Effector CD4-positive, alpha-beta T cell (primary cell): ENCODE results near the gene SMYD3.

ENCODE experiments used
- DNase-seq: peaks from one replicate; pipeline ENCODE4 v3.0.0-alpha.2; 2020

SMYD3 gene

GRCh38 chr1:246139745-246140182 is 367.3 kb downstream of the SMYD3 start:
- no peak for DNase-seq

GRCh38 chr1:246138781-246139180 is 368.3 kb downstream of the SMYD3 start:
- no peak for DNase-seq

GRCh38 chr1:246136477-246136876 is 370.6 kb downstream of the SMYD3 start:
- no peak for DNase-seq

GRCh38 chr1:246134789-246135188 is 372.3 kb downstream of the SMYD3 start:
- DNase-seq, result no peak

GRCh38 chr1:246131095-246131494 is 376.0 kb downstream of the SMYD3 start:
- no peak for DNase-seq

- no peak for DNase-seq
Observed at GRCh38 chr1:246128494-246129069, 378.5 kb downstream of the SMYD3 start.

- no peak for DNase-seq
Observed at GRCh38 chr1:246126580-246126979, 380.5 kb downstream of the SMYD3 start.

GRCh38 chr1:246122071-246122470 is 385.0 kb downstream of the SMYD3 start:
- DNase-seq, result no peak

- DNase-seq, result no peak
Observed at GRCh38 chr1:246121533-246121932, 385.5 kb downstream of the SMYD3 start.

- DNase-seq, result peak; percentile 22
Observed at GRCh38 chr1:246117066-246117791, 389.9 kb downstream of the SMYD3 start.

GRCh38 chr1:246114369-246114768 is 392.7 kb downstream of the SMYD3 start:
- DNase-seq, result no peak

- DNase-seq, result no peak
Observed at GRCh38 chr1:246113555-246114095, 393.5 kb downstream of the SMYD3 start.

GRCh38 chr1:246111570-246111969 is 395.5 kb downstream of the SMYD3 start:
- no peak for DNase-seq

- DNase-seq, result no peak
Observed at GRCh38 chr1:246110343-246111219, 396.5 kb downstream of the SMYD3 start.

- DNase-seq, result no peak
Observed at GRCh38 chr1:246108278-246108925, 398.7 kb downstream of the SMYD3 start.

- DNase-seq, result no peak
Observed at GRCh38 chr1:246107516-246108277, 399.4 kb downstream of the SMYD3 start.

GRCh38 chr1:246106342-246106763 is 400.7 kb downstream of the SMYD3 start:
- no peak for DNase-seq

- no peak for DNase-seq
Observed at GRCh38 chr1:246104927-246105326, 402.2 kb downstream of the SMYD3 start.

- DNase-seq, result no peak
Observed at GRCh38 chr1:246099570-246099969, 407.5 kb downstream of the SMYD3 start.

- DNase-seq, result no peak
Observed at GRCh38 chr1:246096356-246096755, 410.7 kb downstream of the SMYD3 start.

- no peak for DNase-seq
Observed at GRCh38 chr1:246095443-246095842, 411.6 kb downstream of the SMYD3 start.

- DNase-seq, result no peak
Observed at GRCh38 chr1:246093230-246093629, 413.8 kb downstream of the SMYD3 start.
